Uterus (tissue), 2 donors: ENCODE data around the gene FMN1.

Source experiments
- CTCF ChIP-seq, 4 experiments: fragments of 200-600 bp in 2 of 4; fragments of 450-650 bp in 2 of 4; sonication (generic) in 2 of 4; IDR thresholded peaks; one replicate each; pipeline ENCODE4 v1.5.1; 2016 to 2019; ENCODE audit warnings: antibody characterized with exemption in 4 of 4, mild to moderate bottlenecking in 2 of 4, moderate library complexity in 1 of 4
- POLR2A ChIP-seq, 2 donors: fragments of 450-650 bp; IDR thresholded peaks; one replicate each; pipeline ENCODE4 v1.6.1; 2016; ENCODE audit warnings: antibody characterized with exemption in 2 of 2, mild to moderate bottlenecking in 1 of 2, moderate library complexity in 1 of 2

GRCh38 chr15:33074212-33074611, 120.3 kb downstream of the FMN1 start:
- no peak for TF ChIP-seq CTCF (IDR thresholded peaks at IDR 0.05)
- no peak for TF ChIP-seq POLR2A (IDR thresholded peaks at IDR 0.05)
